Pancreas (tissue), 10 donors: Measurements from ENCODE around the gene PLEKHA5. TPM values are rescaled to one million over a fixed set of nuclear protein-coding genes. Genes with fewer than 3 reads are reported as not detected.

ENCODE experiments used
- ATAC-seq, 4 donors: fragments of 200-7000 bp; cut with Tn5 transposase; one replicate each; pipeline versions ENCODE4 v1.8.0 to v1.9.1; 2020; ENCODE audit warnings: mild to moderate bottlenecking in 4 of 4, moderate library complexity in 4 of 4
- DNase-seq, 6 donors: peaks; one replicate each; pipeline ENCODE4 v3.0.0-alpha.2; 2020
- FAIRE-seq: peaks from 2 replicates; lab custom pipeline; 2012; peaks lifted over from hg19 to GRCh38; lab: Jason Lieb, UNC
- H3K27ac ChIP-seq, 4 donors: fragments of 200-600 bp; sonication (generic); 1 replicate in 3 of 4; 2 replicates in 1 of 4; pipeline versions ENCODE4 v1.5.0 to v1.8.0; 2020
- H3K27me3 ChIP-seq, 4 donors: fragments of 200-600 bp; one replicate each; pipeline ENCODE4 v1.8.0; 2021
- H3K36me3 ChIP-seq, 3 donors: fragments of 200-600 bp; sonication (generic) in 1 of 3; one replicate each; pipeline versions ENCODE4 v1.5.0 to v1.8.0; 2020 to 2021
- H3K4me1 ChIP-seq, 3 donors: fragments of 200-600 bp; one replicate each; pipeline ENCODE4 v1.8.0; 2021
- H3K4me3 ChIP-seq, 4 donors: fragments of 200-600 bp; sonication (generic) in 2 of 4; one replicate each; pipeline versions ENCODE4 v1.5.0 to v1.8.0; 2020 to 2021
- H3K9me3 ChIP-seq, 4 donors: fragments of 200-600 bp; one replicate each; pipeline ENCODE4 v1.8.0; 2021
- CTCF ChIP-seq, 4 donors: fragments of 200-600 bp; sonication (generic) in 3 of 4; IDR thresholded peaks; one replicate each; pipeline versions ENCODE4 v1.5.0 to v1.8.0; 2021; ENCODE audit warnings: antibody characterized with exemption in 4 of 4
- WGBS, 2 donors: extraction: QIAGEN DNeasy Blood & Tissue Kit; methylation state at CpG; one replicate each; pipeline ENCODE4 v1.1.7; 2013; 5-methylcytosine and 5-hydroxymethylcytosine counted together
- intact Hi-C, 3 donors: fragments of 100-400 bp; cut with DNase I; formaldehyde crosslinking; loops; one replicate each; pipeline versions ENCODE4 v1.11.1 to v1.14.2; 2022
- polyA plus RNA-seq, 2 donors: library from polyadenylated mRNA; stranded (reverse); fragments of 200-250 nt; gene quantifications; one replicate each; pipeline ENCODE4 v1.2.3, GENCODE V29; 2013
- total RNA-seq, 6 donors: library from RNA; stranded (reverse); fragmentation: NEBNext Ultra II Directional in 4 of 6; extraction: Animal tissue kit (Norgen Biotek cat#: 25700) in 4 of 6; gene quantifications; one replicate each; pipeline versions ENCODE4 v1.2.1 to v1.2.4, GENCODE V29; 2021 to 2023
- donor health status: healthy with polysubstance abuse.
- donor health status: DM: no; HTN: no; CAD: no; lungs with moderate emphysema.
- donor health status: DM: no; HTN: no; CAD: no.
- donor health status: control.
- donor health status: control.
- donor health status: Bipolar disorder and iron deficiency.
- donor health status: DM: yes; HTN: yes; CAD: no.
- donor health status: DM: no; HTN: no; CAD: no.
- donor health status: DM: no; HTN: no; CAD: no.
- donor health status: DM: yes; HTN: yes; CAD: no.

Gene PLEKHA5
- total and polyA plus RNA-seq, 8 donors, result 10.3 to 26.4 (median 17.5) TPM

DNA sequence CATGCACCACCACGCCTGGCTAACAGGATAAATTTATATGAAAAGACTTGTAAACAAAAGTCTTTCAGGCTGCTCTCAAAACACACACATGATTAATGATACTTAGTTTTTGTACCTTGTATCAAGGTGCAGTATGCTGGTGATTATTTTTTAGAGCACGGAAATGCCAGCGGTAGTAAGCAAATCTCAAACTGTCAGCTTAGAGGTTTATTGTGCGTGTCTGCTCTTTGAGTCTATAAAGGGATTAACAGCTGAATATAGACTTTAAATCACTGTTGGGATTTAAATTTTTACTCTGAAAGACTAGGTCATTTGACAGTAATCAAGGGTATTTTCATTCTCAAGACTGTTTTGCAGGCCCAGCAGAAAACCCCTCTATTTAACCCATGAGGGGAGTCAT is 50.5 kb downstream of the PLEKHA5 start:
- Histone ChIP-seq H3K27ac (no peak overlapping the region), H3K9me3 (no peaks in the 10 kb centered on the region), H3K4me3 (no peak overlapping the region), H3K36me3 (no peaks in the 10 kb centered on the region), H3K4me1 (no peaks in the 10 kb centered on the region), H3K27me3 (no peaks in the 10 kb centered on the region)
- TF ChIP-seq CTCF (IDR thresholded peaks at IDR 0.05), result no peak
- FAIRE-seq (no peak), ATAC-seq (no peak), DNase-seq (no peak)
- intact Hi-C loops, result no loop called here
- 76% methylated on average over 4 of the region's 4 CpGs for WGBS, 2 donors

- Histone ChIP-seq H3K4me3 (no peak overlapping the region), H3K36me3 (no peaks in the 10 kb centered on the region), H3K9me3 (no peaks in the 10 kb centered on the region), H3K4me1 (peaks cover 0 to 3% (median under 1%) of the 10 kb centered on the region in 3 donors), H3K27ac (no peak overlapping the region), H3K27me3 (no peaks in the 10 kb centered on the region)
- 89 to 93% methylated on average over 8 of the region's 8 CpGs for WGBS, 2 donors
- peak; percentile 53 for FAIRE-seq
- DNase-seq, result no peak
- intact Hi-C loops, result no loop called here
- TF ChIP-seq CTCF (IDR thresholded peaks at IDR 0.05), result no peak
- no peak for ATAC-seq
Observed at GRCh38 chr12:19181666-19182426, 52.3 kb downstream of the PLEKHA5 start.

DNA sequence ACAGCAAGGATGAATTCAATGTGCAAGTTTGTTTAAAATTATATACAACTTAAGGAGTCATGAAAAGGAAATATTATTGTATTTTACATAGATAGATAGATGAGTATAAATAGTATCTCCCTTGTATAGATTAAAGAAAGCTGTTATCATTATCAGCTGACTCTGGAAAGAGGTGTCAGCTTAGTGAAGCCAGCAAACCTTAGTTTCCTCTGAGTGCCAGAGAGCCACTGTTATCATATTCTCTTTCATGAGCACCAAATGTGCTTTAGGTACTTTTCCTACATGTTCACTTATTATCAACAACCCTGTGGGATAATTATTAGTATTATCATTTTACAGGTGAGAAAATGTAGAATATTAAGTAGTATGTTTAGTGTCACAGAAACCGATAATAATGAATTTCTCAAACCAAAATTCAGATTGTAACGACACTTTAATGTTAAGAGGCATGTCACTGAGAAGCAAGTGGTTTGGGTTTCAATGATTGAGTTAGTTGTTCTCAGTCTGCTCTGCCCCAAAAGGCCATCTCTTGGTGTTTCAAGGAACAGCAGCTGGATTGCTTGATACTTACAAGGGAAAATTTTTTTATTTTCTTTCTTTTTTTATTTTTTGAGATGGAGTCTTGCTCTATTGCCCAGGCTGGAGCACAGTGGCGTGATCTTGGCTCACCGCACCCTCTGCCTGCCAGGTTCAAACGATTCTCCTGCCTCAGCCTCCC is 53.7 kb downstream of the PLEKHA5 start:
- no peak for ATAC-seq
- Histone ChIP-seq H3K27me3 (no peaks in the 10 kb centered on the region), H3K27ac (no peak overlapping the region), H3K9me3 (no peaks in the 10 kb centered on the region), H3K36me3 (no peaks in the 10 kb centered on the region), H3K4me3 (no peak overlapping the region), H3K4me1 (peaks cover 0 to 4% (median 3%) of the 10 kb centered on the region in 3 donors)
- intact Hi-C loops, result no loop called here
- WGBS, 2 donors, result 92 to 96% methylated on average over 5 of the region's 5 CpGs
- TF ChIP-seq CTCF (IDR thresholded peaks at IDR 0.05), result no peak
- FAIRE-seq, result no peak
- DNase-seq, result no peak

DNA sequence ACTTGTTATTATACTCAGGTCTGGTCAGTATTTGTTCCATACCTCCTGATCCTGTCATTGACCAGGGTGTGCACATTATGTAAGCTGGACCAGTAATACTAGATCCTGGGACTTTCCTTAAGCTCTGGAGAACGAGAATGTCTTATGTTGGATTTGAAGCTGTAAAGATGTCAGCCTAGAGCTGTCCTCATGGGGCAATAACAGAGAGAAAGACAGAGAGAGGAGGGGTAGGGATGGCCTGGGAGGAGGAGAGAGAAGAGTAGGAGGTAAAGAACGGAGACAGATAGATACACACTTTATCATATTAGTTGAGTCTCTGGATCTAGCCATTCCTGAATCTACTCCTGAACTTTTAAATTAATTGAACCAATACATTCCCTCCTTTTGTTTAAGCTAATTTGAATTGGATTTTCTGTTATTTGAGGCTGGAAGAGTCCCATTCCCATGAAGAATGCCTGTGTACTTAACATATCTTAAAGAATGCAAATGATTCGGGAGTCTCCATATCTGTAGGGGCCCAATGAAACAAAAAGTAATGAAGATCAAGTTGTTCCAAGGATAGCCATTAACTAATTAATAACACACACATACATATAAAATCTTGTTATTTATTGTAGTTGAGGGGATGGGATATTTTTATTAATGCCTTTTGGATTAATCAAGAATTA is 55.9 kb downstream of the PLEKHA5 start:
- no peak overlapping the region for H3K4me3 ChIP-seq
- intact Hi-C loops, result no loop called here
- no peaks in the 10 kb centered on the region for H3K27me3 ChIP-seq
- no peak for DNase-seq
- no peak for TF ChIP-seq CTCF (IDR thresholded peaks at IDR 0.05)
- 46 to 51% methylated on average over 3 of the region's 3 CpGs for WGBS, 2 donors
- peaks cover 0 to 12% (median 6%) of the 10 kb centered on the region in 3 donors for H3K4me1 ChIP-seq
- H3K36me3 ChIP-seq, result no peaks in the 10 kb centered on the region
- no peaks in the 10 kb centered on the region for H3K9me3 ChIP-seq
- no peak for FAIRE-seq
- ATAC-seq, result no peak
- no peak overlapping the region for H3K27ac ChIP-seq
